Osteocyte (in vitro differentiated cells): ENCODE measurements around the gene TMEM8B. TPM values are rescaled to one million over a fixed set of nuclear protein-coding genes. Genes with fewer than 3 reads are reported as not detected.

Experiments
- DNase-seq: peaks from one replicate; pipeline ENCODE4 v3.0.0; 2021; ENCODE audit warnings: mixed read lengths; ENCODE audit not compliant: unreplicated experiment; ENCODE audit errors: extremely low spot score
- H3K27ac Mint-ChIP-seq: one replicate; pipeline ENCODE4 v1.8.0; 2021; ENCODE audit warnings: mild to moderate bottlenecking, mixed read lengths; ENCODE audit not compliant: unreplicated experiment
- H3K27me3 Mint-ChIP-seq: one replicate; pipeline ENCODE4 v1.8.0; 2021; ENCODE audit warnings: mixed read lengths; ENCODE audit not compliant: unreplicated experiment
- H3K36me3 Mint-ChIP-seq: one replicate; pipeline ENCODE4 v1.8.0; 2021; ENCODE audit warnings: mixed read lengths; ENCODE audit not compliant: unreplicated experiment
- H3K4me1 Mint-ChIP-seq: one replicate; pipeline ENCODE4 v1.8.0; 2021; ENCODE audit warnings: mixed read lengths; ENCODE audit not compliant: unreplicated experiment
- H3K4me3 Mint-ChIP-seq: one replicate; pipeline ENCODE4 v1.8.0; 2021; ENCODE audit warnings: mild to moderate bottlenecking, moderate library complexity, mixed read lengths; ENCODE audit not compliant: unreplicated experiment
- H3K9me3 Mint-ChIP-seq: one replicate; pipeline ENCODE4 v1.8.0; 2021; ENCODE audit warnings: mixed read lengths; ENCODE audit not compliant: unreplicated experiment
- CTCF ChIP-seq: fragments of 200-600 bp; sonication (generic); IDR thresholded peaks from 2 replicates; pipeline ENCODE4 v1.5.0; 2021; ENCODE audit warnings: antibody characterized with exemption, mild to moderate bottlenecking, moderate library complexity
- total RNA-seq: library from RNA; stranded (reverse); gene quantifications from 2 replicates; pipeline ENCODE4 v1.2.1, GENCODE V29; 2021

Gene TMEM8B
- total RNA-seq, 1 donor from 2014 or later = 29.9 TPM

GRCh38 chr9:35914301-35914807 lies 85.3 kb downstream of the TMEM8B start:
- Mint-ChIP-seq H3K9me3 (no peaks in the 10 kb centered on the region), H3K4me1 (peaks cover 35% of the 10 kb centered on the region), H3K36me3 (no peaks in the 10 kb centered on the region), H3K27me3 (no peaks in the 10 kb centered on the region), H3K4me3 (no peak overlapping the region), H3K27ac (no peak overlapping the region)
- TF ChIP-seq CTCF = no peak
- no peak for DNase-seq

Other genes starting within 250 kb of the TMEM8B start
- 44.4 and 53.5 TPM in 2 replicates for gene TESK1, start 224.0 kb upstream of the TMEM8B start, total RNA-seq
- 0.57 and 0.91 TPM in 2 replicates for gene CD72, start 210.8 kb upstream of the TMEM8B start, total RNA-seq
- gene SIT1, start 178.3 kb upstream of the TMEM8B start, total RNA-seq = not detected in 2 replicates
- gene RMRP, start 171.2 kb upstream of the TMEM8B start, total RNA-seq = 14,337 and 15,426 TPM in 2 replicates
- gene CCDC107, start 170.9 kb upstream of the TMEM8B start, total RNA-seq = 30.0 and 31.3 TPM in 2 replicates
- gene ARHGEF39, start 164.0 kb upstream of the TMEM8B start, total RNA-seq = 0.86 and 1.6 TPM in 2 replicates
- not detected in 2 replicates for gene CA9, start 155.3 kb upstream of the TMEM8B start, total RNA-seq
- 476 and 515 TPM in 2 replicates for gene TPM2, start 139.3 kb upstream of the TMEM8B start, total RNA-seq
- gene TLN1, start 97.0 kb upstream of the TMEM8B start, total RNA-seq = 433 and 439 TPM in 2 replicates
- gene CREB3, start 96.6 kb upstream of the TMEM8B start, total RNA-seq = 39.0 and 45.4 TPM in 2 replicates
- 64.0 and 69.8 TPM in 2 replicates for gene GBA2, start 80.0 kb upstream of the TMEM8B start, total RNA-seq
- 35.9 and 38.4 TPM in 2 replicates for gene RGP1, start 79.9 kb upstream of the TMEM8B start, total RNA-seq
- gene MSMP, start 75.0 kb upstream of the TMEM8B start, total RNA-seq = 0.56 TPM in 1 of 2 replicates, not detected in the other
- gene NPR2, start 37.6 kb upstream of the TMEM8B start, total RNA-seq = 26.8 and 28.1 TPM in 2 replicates
- 2.4 TPM in 2 replicates for gene SPAG8, start 17.0 kb upstream of the TMEM8B start, total RNA-seq
- gene HINT2, start 14.2 kb upstream of the TMEM8B start, total RNA-seq = 35.4 and 36.0 TPM in 2 replicates
- not detected in 2 replicates for gene FAM221B, start 496 bp upstream of the TMEM8B start, total RNA-seq
- gene OR13J1, start 41.2 kb downstream of the TMEM8B start, total RNA-seq = not detected in 2 replicates
- 3.0 and 3.7 TPM in 2 replicates for gene HRCT1, start 77.0 kb downstream of the TMEM8B start, total RNA-seq
- gene SPAAR, start 80.3 kb downstream of the TMEM8B start, total RNA-seq = 0.56 TPM in 1 of 2 replicates, not detected in the other
- not detected in 2 replicates for gene OR2S2, start 128.9 kb downstream of the TMEM8B start, total RNA-seq
- 25.7 and 27.1 TPM in 2 replicates for gene RECK, start 207.7 kb downstream of the TMEM8B start, total RNA-seq